Right lobe of liver (tissue), 4 donors: ENCODE data around the gene CD3E.

ENCODE experiments used
- CTCF ChIP-seq, 4 donors: fragments of 200-600 bp in 3 of 4; fragments of 450-650 bp in 1 of 4; IDR thresholded peaks; one replicate each; pipeline versions ENCODE4 v1.5.1 to v1.8.0; 2016 to 2022; ENCODE audit warnings: antibody characterized with exemption in 4 of 4, mild to moderate bottlenecking in 2 of 4
- POLR2A ChIP-seq: fragments of 450-650 bp; IDR thresholded peaks from one replicate; pipeline ENCODE4 v1.6.1; 2017; ENCODE audit warnings: antibody characterized with exemption, mild to moderate bottlenecking
- donor health status: DM: no; HTN: no; CAD: no.
- donor health status: DM: no; HTN: no; CAD: no.
- donor health status: DM: no; HTN: yes; CAD: no.

GRCh38 chr11:118291477-118292135, 12.9 kb upstream of the CD3E start:
- TF ChIP-seq CTCF (IDR thresholded peaks at IDR 0.05) = no peak
- TF ChIP-seq POLR2A = no peak
